Right atrium auricular region (tissue), 2 donors: ENCODE measurements around the gene RAB11FIP4. TPM values are rescaled to one million over a fixed set of nuclear protein-coding genes. Genes with fewer than 3 reads are reported as not detected.
A peak's percentile ranks its signal among the peaks of the same experiment; 100 is the strongest.

Experiments
- DNase-seq: peaks from one replicate; pipeline ENCODE4 v3.0.0-alpha.2; 2019; ENCODE audit warnings: low spot score
- H3K27ac ChIP-seq, 2 donors: fragments of 200-600 bp; sonication (generic); 1 replicate in 1 of 2; 2 replicates in 1 of 2; pipeline ENCODE4 v1.5.1; 2016 to 2019
- H3K27me3 ChIP-seq, 2 donors: fragments of 200-600 bp; sonication (generic); one replicate each; pipeline versions ENCODE4 v1.5.1 to v1.6.0; 2017 to 2019
- H3K36me3 ChIP-seq: fragments of 200-600 bp; sonication (generic); one replicate; pipeline ENCODE4 v1.5.1; 2016
- H3K4me1 ChIP-seq, 2 donors: fragments of 200-600 bp; sonication (generic); one replicate each; pipeline versions ENCODE4 v1.5.1 to v1.6.0; 2017 to 2019
- H3K4me3 ChIP-seq, 2 donors: fragments of 200-600 bp; sonication (generic); 1 replicate in 1 of 2; 2 replicates in 1 of 2; pipeline ENCODE4 v1.5.1; 2017 to 2019; ENCODE audit warnings: mild to moderate bottlenecking in 1 of 2, moderate library complexity in 1 of 2
- H3K9me3 ChIP-seq, 2 donors: fragments of 200-600 bp; sonication (generic); one replicate each; pipeline ENCODE4 v1.5.1; 2019
- total RNA-seq, 2 donors: library from RNA; depleted of rRNA; stranded (reverse); fragments of >200 nt; gene quantifications; one replicate each; pipeline ENCODE4 v1.1.0, GENCODE V29; 2016
- TF ChIP-seq, protein P1 (sequence below), 2 donors: fragments of 200-600 bp; sonication (generic); IDR thresholded peaks; one replicate each; pipeline ENCODE4 v1.5.1; 2019; ENCODE audit warnings: antibody characterized with exemption in 2 of 2

The RAB11FIP4 gene
- total RNA-seq, 2 donors from 2014 or later, result 4.4 to 7.2 TPM

DNA sequence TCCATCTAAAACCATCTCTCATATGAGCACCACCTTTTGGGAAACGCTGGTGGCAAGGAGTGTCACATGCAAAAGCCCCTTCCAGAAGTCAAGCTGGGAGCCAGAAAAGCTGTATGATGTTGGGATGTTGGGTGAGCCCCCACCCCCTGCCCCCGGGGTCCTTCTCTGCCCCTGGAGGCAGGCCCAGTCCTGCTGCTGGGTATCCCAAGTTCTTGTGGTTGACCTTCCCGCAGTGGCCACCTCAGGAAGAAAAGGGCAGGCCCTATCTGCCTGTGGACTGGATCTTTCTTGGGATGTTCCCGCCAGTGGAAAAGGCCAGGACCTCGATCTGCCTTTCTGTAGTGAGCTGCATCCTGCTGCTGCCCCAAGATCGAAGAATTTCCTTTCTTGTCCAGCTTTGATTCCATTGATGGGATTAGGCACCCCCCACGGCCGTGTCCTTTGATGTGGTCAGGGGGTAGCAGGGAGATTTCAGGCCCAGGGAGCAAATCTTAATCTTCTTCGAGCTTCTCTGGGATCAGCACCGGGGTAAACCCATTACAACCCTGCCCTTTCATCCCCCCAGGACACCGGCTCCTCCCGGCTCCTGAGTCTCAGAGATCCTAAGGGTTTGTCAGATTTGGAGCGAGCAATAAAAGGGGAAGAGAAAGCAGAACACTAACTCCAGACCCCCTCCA, 165.6 kb downstream of the RAB11FIP4 start:
- TF ChIP-seq, protein P1, sequence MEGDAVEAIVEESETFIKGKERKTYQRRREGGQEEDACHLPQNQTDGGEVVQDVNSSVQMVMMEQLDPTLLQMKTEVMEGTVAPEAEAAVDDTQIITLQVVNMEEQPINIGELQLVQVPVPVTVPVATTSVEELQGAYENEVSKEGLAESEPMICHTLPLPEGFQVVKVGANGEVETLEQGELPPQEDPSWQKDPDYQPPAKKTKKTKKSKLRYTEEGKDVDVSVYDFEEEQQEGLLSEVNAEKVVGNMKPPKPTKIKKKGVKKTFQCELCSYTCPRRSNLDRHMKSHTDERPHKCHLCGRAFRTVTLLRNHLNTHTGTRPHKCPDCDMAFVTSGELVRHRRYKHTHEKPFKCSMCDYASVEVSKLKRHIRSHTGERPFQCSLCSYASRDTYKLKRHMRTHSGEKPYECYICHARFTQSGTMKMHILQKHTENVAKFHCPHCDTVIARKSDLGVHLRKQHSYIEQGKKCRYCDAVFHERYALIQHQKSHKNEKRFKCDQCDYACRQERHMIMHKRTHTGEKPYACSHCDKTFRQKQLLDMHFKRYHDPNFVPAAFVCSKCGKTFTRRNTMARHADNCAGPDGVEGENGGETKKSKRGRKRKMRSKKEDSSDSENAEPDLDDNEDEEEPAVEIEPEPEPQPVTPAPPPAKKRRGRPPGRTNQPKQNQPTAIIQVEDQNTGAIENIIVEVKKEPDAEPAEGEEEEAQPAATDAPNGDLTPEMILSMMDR (IDR thresholded peaks at IDR 0.05), result no peak

DNA sequence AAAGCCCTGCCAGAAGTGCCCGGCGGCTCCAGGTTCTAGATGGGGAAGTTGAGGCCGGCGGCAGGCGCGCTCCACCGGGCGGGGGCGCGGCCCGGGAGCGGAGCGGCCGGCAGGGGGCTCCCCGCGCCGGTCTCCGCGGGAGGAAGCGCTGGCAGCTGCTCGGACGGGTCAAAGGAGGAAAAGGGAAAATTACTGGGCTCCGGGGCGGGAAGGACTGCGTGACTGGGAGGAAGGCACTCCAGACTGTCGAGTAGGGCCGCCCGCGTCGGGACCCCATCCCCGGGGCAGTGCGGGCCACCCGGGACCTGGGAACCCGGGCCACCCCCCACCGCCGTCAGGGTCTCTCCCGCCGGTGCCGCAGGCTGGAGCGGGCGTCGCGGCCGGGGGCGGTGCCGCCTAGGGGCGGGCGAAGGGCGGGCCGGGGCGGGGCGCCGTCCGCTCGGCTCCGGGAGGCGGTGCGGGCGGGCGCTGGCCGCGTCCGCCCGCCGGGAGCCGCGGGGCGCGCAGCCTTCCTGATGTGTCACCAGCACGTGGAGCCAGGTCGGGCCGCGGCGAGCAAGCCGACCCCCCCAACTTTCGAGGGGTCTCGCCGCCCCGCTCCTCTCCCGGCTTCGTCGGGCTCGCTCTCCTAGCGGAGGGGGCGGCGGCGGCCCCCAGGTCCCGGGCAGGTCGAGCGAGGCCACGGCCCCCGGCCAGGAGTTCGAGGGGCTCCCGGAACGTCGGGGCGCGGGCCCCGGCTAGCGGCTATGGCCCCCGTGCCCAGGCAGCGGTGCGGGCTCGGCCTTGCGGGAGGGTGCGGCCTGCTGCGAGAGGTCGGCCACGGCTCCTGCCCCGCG, 167.5 kb downstream of the RAB11FIP4 start:
- Histone ChIP-seq H3K27me3 (no peaks in the 10 kb centered on the region), H3K36me3 (no peaks in the 10 kb centered on the region), H3K9me3 (no peaks in the 10 kb centered on the region), H3K4me1 (peaks cover 0 to 33% of the 10 kb centered on the region in 2 donors), H3K4me3 (peak overlapping the region; percentile 58 to 79), H3K27ac (peak overlapping the region; percentile 81 to 91)
- peak; percentile 81 for DNase-seq
- TF ChIP-seq, protein P1 (IDR thresholded peaks at IDR 0.05), result peak; percentile 94 to 99

More for the DNA sequence above, 165.6 kb downstream of the RAB11FIP4 start:
- Histone ChIP-seq H3K27me3 (no peaks in the 10 kb centered on the region), H3K4me1 (peaks cover 0 to 33% of the 10 kb centered on the region in 2 donors), H3K9me3 (no peaks in the 10 kb centered on the region), H3K36me3 (no peaks in the 10 kb centered on the region), H3K27ac (no peak overlapping the region), H3K4me3 (no peak overlapping the region)
- DNase-seq, result no peak

DNA sequence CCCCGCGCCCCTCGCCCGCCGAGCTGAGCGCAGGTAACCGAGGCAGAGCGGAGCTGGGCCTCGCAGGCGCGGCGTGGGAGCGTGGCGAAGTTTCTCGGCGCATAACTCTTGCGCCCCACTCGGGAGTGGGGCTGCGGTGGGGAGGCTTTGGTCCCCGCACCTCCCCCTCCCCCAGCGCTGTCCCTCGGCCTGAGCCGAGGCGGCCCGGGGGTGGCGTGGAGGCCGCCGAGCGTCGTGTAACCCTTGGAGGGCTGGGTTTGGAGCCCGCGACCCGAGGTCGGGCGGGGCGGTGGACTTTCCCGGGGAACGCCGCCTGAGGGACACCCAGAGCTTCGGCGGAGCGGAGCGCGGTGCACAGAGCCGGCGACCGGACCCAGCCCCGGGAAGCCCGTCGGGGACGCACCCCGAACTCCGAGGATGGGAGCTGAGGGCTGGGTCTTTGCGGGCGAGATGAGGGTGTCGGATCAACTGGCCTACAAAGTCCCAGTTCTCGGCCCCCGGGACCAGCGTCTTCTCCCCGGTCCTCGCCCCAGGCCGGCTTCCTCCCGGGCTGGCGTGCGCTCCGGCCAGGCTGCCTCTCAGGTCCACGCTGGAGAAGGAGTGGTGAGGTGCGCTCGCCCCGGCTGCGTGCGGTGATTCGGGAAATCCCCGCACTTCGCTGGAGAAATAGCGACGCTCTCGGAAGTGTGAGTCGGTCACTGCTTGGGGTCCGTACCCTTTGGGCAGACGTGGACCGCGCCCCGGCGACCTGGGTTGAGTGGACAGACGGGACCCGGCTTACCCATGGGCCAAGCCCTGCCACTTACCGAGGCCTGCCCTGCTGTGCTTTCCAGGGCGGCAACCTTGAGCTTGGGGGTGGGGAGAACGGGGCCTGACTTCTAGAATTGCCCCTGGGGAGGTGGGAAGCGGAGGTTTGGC, 168.4 kb downstream of the RAB11FIP4 start:
- no peak for DNase-seq
- no peaks in the 10 kb centered on the region for H3K9me3 ChIP-seq

DNA sequence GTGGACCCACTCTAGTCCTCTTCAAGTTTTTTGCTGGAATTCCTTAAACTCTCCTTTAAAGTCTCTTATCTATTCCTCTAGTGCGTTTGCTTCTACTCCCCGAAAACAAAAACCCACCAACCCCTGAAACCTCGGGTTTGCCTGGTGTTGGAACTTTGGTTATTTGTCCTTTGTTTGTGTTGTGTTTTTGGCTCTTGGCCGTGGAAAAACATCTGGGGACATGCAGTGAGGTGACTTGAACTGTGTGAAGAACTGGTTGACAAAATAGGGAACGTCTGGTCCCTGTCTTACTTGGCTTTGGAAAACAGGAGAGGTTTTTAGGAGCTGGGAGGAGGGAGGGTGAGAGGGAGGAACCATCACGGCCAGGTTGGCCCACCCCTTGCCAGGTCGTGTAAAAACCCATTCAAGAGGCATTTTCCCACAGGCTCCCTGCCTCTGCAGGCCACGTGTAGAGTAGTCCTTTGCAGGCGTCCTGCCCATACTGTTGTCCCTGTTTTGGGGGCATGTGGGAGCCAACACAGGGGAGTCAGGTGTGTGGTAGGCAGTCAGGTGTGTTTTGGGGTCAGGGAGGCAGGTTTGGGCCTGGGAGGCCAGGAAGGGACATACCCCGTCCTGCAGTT, 169.3 kb downstream of the RAB11FIP4 start:
- TF ChIP-seq, protein P1 (IDR thresholded peaks at IDR 0.05), result no peak
- H3K4me1 ChIP-seq, result peaks cover 0 to 50% of the 10 kb centered on the region in 2 donors
- DNase-seq, result no peak
- H3K36me3 ChIP-seq, result no peaks in the 10 kb centered on the region
- H3K27me3 ChIP-seq, result no peaks in the 10 kb centered on the region
- peak overlapping the region; percentile 81 to 91 for H3K27ac ChIP-seq
- peak overlapping the region; percentile 58 to 79 for H3K4me3 ChIP-seq
- no peaks in the 10 kb centered on the region for H3K9me3 ChIP-seq

More for the DNA sequence above, 168.4 kb downstream of the RAB11FIP4 start:
- H3K4me3 ChIP-seq, result peak overlapping the region; percentile 58 to 79
- H3K27me3 ChIP-seq, result no peaks in the 10 kb centered on the region
- no peaks in the 10 kb centered on the region for H3K36me3 ChIP-seq
- TF ChIP-seq, protein P1 (IDR thresholded peaks at IDR 0.05), result peak in 1 of 2 donors; percentile 7
- peak overlapping the region; percentile 81 to 91 for H3K27ac ChIP-seq
- peaks cover 0 to 42% of the 10 kb centered on the region in 2 donors for H3K4me1 ChIP-seq
